A673 (cell line): ENCODE results near the gene EXOC2. TPM values are rescaled to one million over a fixed set of nuclear protein-coding genes. Genes with fewer than 3 reads are reported as not detected.
A peak's percentile ranks its signal among the peaks of the same experiment; 100 is the strongest.

Experiments used
- BruUV-seq: library from RNA; stranded (reverse); fragments of 400-500 nt; replicated peaks from 2 replicates; lab custom pipeline; 2021; lab: Mats Ljungman, UMichigan
- CTCF ChIA-PET: fragments of 300-600 bp; sonication (Branson Sonifier 250); formaldehyde crosslinking; loops from one replicate; lab custom pipeline; 2022; ENCODE audit warnings: antibody characterized with exemption; lab: Charles Lee
- POLR2A ChIA-PET: fragments of 300-600 bp; sonication (Branson Sonifier 250); formaldehyde crosslinking; loops from one replicate; lab custom pipeline; 2022; ENCODE audit warnings: antibody characterized with exemption; ENCODE audit not compliant: low non-redundant PET; lab: Charles Lee
- DNase-seq: peaks from one replicate; pipeline ENCODE4 v3.0.0-alpha.2; 2015; ENCODE audit warnings: low spot score
- H3K27ac ChIP-seq: fragments of 200-600 bp; sonication (generic); 2 replicates; pipeline ENCODE4 v1.5.1; 2016; ENCODE audit warnings: mixed run types, low read depth, mild to moderate bottlenecking, mixed read lengths, antibody characterized with exemption, low read length; ENCODE audit not compliant: poor library complexity, severe bottlenecking
- H3K27me3 ChIP-seq: fragments of 200-600 bp; sonication (generic); replicated peaks from 2 replicates; pipeline ENCODE4 v1.6.1; 2017; ENCODE audit warnings: mixed run types, low read depth, mild to moderate bottlenecking, mixed read lengths, antibody characterized with exemption, low read length; ENCODE audit not compliant: insufficient read depth, poor library complexity
- H3K36me3 ChIP-seq: fragments of 200-600 bp; sonication (generic); 2 replicates; pipeline ENCODE4 v1.6.1; 2016; ENCODE audit warnings: mixed run types, mild to moderate bottlenecking, mixed read lengths, antibody characterized with exemption, low read length; ENCODE audit not compliant: insufficient read depth, poor library complexity, severe bottlenecking
- H3K4me1 ChIP-seq: fragments of 200-600 bp; sonication (generic); 2 replicates; pipeline ENCODE4 v1.6.1; 2017; ENCODE audit warnings: mixed run types, mild to moderate bottlenecking, mixed read lengths, antibody characterized with exemption, low read length; ENCODE audit not compliant: insufficient read depth, poor library complexity, severe bottlenecking
- H3K4me3 ChIP-seq: fragments of 200-600 bp; sonication (generic); 2 replicates; pipeline ENCODE4 v1.5.1; 2016; ENCODE audit warnings: low read depth, mixed run types, mild to moderate bottlenecking, mixed read lengths, low read length; ENCODE audit not compliant: poor library complexity, severe bottlenecking
- H3K9me3 ChIP-seq: fragments of 200-600 bp; sonication (generic); 2 replicates; pipeline ENCODE4 v1.6.1; 2016; ENCODE audit warnings: mixed run types, low read depth, mild to moderate bottlenecking, mixed read lengths, antibody characterized with exemption, low read length; ENCODE audit not compliant: poor library complexity, severe bottlenecking
- CTCF ChIP-seq: fragments of 300-800, 200-600 bp; sonication (generic); conservative IDR thresholded peaks from 2 replicates; pipeline ENCODE4 v1.5.1; 2017; ENCODE audit warnings: low read depth, mild to moderate bottlenecking, antibody characterized with exemption, low read length, moderate library complexity, mixed read lengths
- EZH2 ChIP-seq: fragments of 200-600 bp; sonication (generic); IDR thresholded peaks from 2 replicates; pipeline ENCODE4 v1.6.1; 2017; ENCODE audit warnings: borderline replicate concordance, low read depth, mild to moderate bottlenecking, mixed read lengths, antibody characterized with exemption, low read length; ENCODE audit not compliant: poor library complexity, severe bottlenecking
- intact Hi-C: fragments of 100-400 bp; cut with micrococcal nuclease; formaldehyde crosslinking; loops from one replicate; pipeline ENCODE4 v1.10.0; 2022; ENCODE audit not compliant: unreplicated experiment
- total RNA-seq: library from RNA; stranded (reverse); gene quantifications from 2 replicates; pipeline ENCODE4 v1.2.3, GENCODE V29; 2021

EXOC2 gene
- total RNA-seq, 1 experiment from 2014 or later = 22.4 TPM

- TF ChIP-seq EZH2 = no peak
- no peak for TF ChIP-seq CTCF
- no TSS peak for BruUV-seq
- POLR2A ChIA-PET = no interaction called here
- CTCF ChIA-PET = no interaction called here
- H3K9me3 ChIP-seq = no peaks in the 10 kb centered on the region
- H3K36me3 ChIP-seq = no peaks in the 10 kb centered on the region
- no peak for DNase-seq
- intact Hi-C loops = no loop called here
- H3K27me3 ChIP-seq = no peaks in the 10 kb centered on the region
- H3K4me1 ChIP-seq = peaks cover 2% of the 10 kb centered on the region
- no peak overlapping the region for H3K27ac ChIP-seq
- H3K4me3 ChIP-seq = no peak overlapping the region
These were observed 103.8 kb downstream of the EXOC2 start for GRCh38 chr6:589090-589489.

GRCh38 chr6:586553-586952 lies 106.4 kb downstream of the EXOC2 start:
- intact Hi-C loops = no loop called here
- DNase-seq = no peak
- BruUV-seq = no TSS peak

GRCh38 chr6:583635-584034 lies 109.3 kb downstream of the EXOC2 start:
- Histone ChIP-seq H3K27ac (peak overlapping the region; percentile 41), H3K4me1 (peaks cover 22% of the 10 kb centered on the region), H3K4me3 (no peak overlapping the region), H3K27me3 (no peaks in the 10 kb centered on the region), H3K36me3 (no peaks in the 10 kb centered on the region), H3K9me3 (no peaks in the 10 kb centered on the region)
- no TSS peak for BruUV-seq
- peak; percentile 31 for DNase-seq
- CTCF ChIA-PET = interaction anchor here (1.4 kb wide), 1 partner anchor 10 kb away, joined by 4 read pairs; no protein-coding TSS in a partner anchor
- intact Hi-C loops = no loop called here
- TF ChIP-seq CTCF (no peak), EZH2 (no peak)
- POLR2A ChIA-PET = no interaction called here

More at GRCh38 chr6:586553-586952, 106.4 kb downstream of the EXOC2 start:
- no peaks in the 10 kb centered on the region for H3K36me3 ChIP-seq
- no peaks in the 10 kb centered on the region for H3K27me3 ChIP-seq
- CTCF ChIA-PET = no interaction called here
- no peaks in the 10 kb centered on the region for H3K9me3 ChIP-seq
- TF ChIP-seq EZH2 (no peak), CTCF (no peak)
- H3K27ac ChIP-seq = no peak overlapping the region
- peaks cover 22% of the 10 kb centered on the region for H3K4me1 ChIP-seq
- POLR2A ChIA-PET = no interaction called here
- H3K4me3 ChIP-seq = no peak overlapping the region
